Glomerular visceral epithelial cell (primary cell): Measurements from ENCODE around the gene FHIT.

Experiments used
- DNase-seq: peaks from one replicate; pipeline ENCODE4 v3.0.0-alpha.2; 2016; ENCODE audit errors: extremely low spot score

FHIT gene

GRCh38 chr3:60841355-60841754, 409.9 kb downstream of the FHIT start:
- DNase-seq: no peak

GRCh38 chr3:60839246-60839645, 412.0 kb downstream of the FHIT start:
- DNase-seq: no peak

- no peak for DNase-seq
Observed at GRCh38 chr3:60835796-60836195, 415.5 kb downstream of the FHIT start.

GRCh38 chr3:60829058-60829457, 422.2 kb downstream of the FHIT start:
- no peak for DNase-seq

GRCh38 chr3:60827666-60828065, 423.6 kb downstream of the FHIT start:
- DNase-seq: no peak

- DNase-seq: no peak
Observed at GRCh38 chr3:60826511-60826910, 424.7 kb downstream of the FHIT start.

GRCh38 chr3:60812502-60812901, 438.8 kb downstream of the FHIT start:
- no peak for DNase-seq

- DNase-seq: no peak
Observed at GRCh38 chr3:60810881-60811280, 440.4 kb downstream of the FHIT start.

GRCh38 chr3:60809857-60810610, 441.2 kb downstream of the FHIT start:
- no peak for DNase-seq

- no peak for DNase-seq
Observed at GRCh38 chr3:60803216-60804173, 447.8 kb downstream of the FHIT start.

- DNase-seq: no peak
Observed at GRCh38 chr3:60801307-60801706, 449.9 kb downstream of the FHIT start.

- DNase-seq: no peak
Observed at GRCh38 chr3:60798456-60798855, 452.8 kb downstream of the FHIT start.

GRCh38 chr3:60792249-60792852, 458.9 kb downstream of the FHIT start:
- DNase-seq: no peak

- no peak for DNase-seq
Observed at GRCh38 chr3:60788185-60788584, 463.1 kb downstream of the FHIT start.

GRCh38 chr3:60781935-60782334, 469.3 kb downstream of the FHIT start:
- no peak for DNase-seq

- no peak for DNase-seq
Observed at GRCh38 chr3:60779637-60780036, 471.6 kb downstream of the FHIT start.

GRCh38 chr3:60775985-60776384, 475.3 kb downstream of the FHIT start:
- no peak for DNase-seq

- DNase-seq: no peak
Observed at GRCh38 chr3:60774617-60775016, 476.6 kb downstream of the FHIT start.

- DNase-seq: no peak
Observed at GRCh38 chr3:60772584-60772983, 478.7 kb downstream of the FHIT start.

- no peak for DNase-seq
Observed at GRCh38 chr3:60771766-60772165, 479.5 kb downstream of the FHIT start.

- DNase-seq: no peak
Observed at GRCh38 chr3:60770532-60770931, 480.7 kb downstream of the FHIT start.

- no peak for DNase-seq
Observed at GRCh38 chr3:60767536-60767935, 483.7 kb downstream of the FHIT start.
